ENCODE data around the gene EPHA8.

EPHA8 gene

DNA sequence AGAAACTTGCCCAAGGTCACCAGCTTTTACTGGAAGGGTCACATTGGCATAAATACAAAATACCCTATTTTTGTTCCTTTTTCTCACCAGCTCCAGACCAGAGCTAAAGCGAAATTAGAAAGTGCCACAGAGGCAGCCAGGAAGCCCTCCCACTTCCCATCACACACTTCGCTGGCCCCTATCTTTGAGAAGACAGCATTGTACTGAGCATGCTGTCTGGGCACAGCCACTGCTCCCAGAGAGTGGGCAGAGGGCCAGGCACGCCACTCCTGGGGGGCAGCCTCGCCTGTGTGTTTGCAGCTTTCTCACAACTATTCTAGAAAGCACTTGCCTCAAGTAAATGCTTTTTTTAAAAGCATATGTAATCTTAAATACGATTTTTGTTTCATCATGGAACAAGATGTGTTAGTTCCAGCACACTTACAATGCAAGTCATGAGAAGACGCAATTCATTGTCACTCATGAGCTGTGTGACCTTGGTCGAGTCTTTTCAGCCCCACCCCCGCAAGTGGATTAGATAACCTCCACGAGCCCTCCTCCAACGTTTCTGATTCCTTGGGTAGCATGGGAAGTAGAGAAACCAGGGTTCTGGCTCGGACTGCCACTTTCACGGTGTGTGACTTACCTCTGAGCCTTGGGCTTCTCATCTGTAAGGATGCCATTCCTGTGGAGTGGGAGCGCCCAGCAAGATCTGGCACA is 25.7 kb upstream of the EPHA8 start:
- DNase-seq: no peak

DNA sequence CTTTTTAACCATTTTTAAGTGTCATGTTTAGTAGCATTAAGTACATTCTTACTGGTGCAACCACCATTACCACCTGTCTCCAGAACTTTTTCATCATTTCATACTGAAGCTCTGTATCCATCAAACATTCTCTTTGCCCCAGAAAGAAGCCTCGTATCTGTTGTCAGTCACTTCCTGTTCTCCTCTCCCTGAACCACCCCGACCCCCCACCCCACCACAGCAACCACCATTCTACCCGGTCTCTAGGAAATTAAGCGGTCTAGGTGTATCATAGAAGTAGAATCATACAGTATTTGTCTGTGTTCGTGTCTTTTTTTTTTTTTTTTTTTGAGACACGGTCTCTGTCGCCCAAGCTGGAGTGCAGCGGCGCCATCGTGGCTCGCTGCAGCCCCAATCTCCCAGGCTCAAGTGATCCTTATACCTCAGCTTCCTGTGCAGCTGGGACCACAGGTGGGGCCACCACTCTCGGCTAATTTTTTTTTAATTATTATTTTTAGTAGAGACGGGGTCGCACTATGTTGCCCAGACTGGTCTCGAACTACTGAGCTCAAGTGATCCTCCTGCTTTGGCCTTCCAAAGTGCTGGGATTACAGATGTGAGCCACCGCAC is 23.7 kb upstream of the EPHA8 start:
- no peak for DNase-seq

DNA sequence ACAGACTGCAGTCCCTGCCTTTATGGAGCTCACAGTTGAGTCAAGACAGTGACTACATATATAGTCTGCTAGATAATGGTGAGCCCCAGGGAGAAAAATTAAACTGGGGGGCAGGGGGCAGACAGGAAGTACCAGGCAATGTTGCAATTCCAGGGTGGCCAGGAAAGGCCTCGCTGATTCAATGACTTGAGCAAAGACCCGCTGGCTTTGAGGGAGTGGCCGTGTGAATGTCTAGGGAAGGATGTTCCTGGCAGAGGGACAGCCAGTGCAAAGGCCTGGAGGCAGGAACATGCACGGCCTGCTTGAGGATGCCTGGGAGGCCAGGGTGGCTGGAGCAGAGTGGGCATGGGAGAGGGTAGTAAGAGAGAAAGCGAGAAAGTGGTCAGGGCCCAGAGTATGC is 23.0 kb upstream of the EPHA8 start:
- DNase-seq: no peak

DNA sequence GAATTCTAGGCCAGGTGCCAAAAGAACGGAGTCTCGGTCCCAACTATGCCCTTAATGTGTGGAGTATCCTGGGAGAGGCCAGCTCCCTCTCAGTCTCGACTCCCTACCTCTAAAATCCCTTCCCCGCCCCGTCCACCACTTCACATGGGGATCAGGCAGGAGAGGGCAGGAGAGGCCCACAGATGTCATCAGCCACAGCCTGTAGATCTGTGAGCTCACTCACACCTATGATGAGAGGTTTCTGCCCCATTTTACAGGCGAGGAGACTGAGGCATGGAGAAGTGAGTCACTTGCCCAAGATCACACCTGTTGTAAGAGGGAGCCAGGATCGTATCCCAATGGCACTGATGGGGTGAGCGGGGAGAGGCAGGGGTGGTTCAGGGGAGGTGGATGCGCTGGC is 20.4 kb upstream of the EPHA8 start:
- no peak for DNase-seq

DNA sequence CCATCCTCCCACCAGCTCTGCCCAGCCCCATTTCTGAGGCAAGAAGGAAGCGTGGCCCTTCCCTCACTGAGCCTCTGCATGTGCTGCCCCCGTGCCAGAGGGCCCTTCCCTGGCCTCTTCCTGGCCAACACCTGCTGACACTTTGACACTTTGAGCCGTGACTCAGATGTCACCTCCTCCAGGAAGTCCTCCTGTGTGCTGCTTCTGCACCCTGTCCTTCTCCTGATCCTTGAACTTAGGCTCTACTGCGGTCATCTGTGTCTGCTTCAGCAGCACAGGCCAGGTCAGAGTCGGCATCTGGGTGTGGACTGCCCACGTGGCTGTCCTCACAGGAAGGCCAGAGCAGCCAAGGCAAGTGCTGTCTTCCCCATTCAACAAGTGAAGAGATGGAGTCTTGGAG is 19.6 kb upstream of the EPHA8 start:
- DNase-seq: no peak

DNA sequence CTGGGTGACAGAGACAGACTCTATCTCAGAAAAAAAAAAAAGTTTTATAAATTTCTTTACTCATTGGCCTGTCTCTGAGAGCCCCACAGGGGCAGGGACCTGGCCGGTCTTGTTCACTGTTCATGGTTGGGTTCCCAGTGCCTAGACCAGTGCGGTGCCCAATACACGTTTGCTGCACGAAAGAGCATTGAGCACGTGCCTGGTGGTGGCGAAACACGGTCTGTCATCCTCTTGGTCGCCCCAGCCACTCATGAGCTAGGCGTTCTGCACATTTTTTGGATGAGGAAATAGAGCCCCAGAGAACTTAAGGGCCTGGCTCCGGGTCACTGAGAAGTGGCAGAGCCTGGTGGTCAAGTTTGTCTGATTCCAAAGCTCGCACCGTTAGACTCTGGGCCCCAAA is 18.7 kb upstream of the EPHA8 start:
- DNase-seq: no peak

DNA sequence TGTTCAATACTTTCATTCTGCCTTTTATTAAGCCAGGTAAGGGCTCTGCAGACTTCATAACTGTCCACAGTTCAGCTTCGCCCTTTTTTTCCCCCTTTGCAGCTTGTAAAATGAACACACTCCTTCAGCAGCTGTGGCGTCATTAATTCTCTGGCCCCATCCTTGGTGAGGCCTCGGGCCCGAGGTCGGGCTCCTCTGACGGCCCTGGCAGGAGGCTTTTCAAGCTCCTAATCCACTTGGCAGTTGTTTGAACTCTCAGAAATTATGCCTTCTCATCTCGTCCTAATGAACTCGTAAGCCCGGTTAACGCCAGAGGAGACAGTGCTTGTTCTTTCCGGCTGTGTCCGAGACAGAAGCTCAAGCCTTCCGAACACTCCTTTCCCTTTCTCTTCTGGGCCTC is 18.1 kb upstream of the EPHA8 start:
- no peak for DNase-seq

DNA sequence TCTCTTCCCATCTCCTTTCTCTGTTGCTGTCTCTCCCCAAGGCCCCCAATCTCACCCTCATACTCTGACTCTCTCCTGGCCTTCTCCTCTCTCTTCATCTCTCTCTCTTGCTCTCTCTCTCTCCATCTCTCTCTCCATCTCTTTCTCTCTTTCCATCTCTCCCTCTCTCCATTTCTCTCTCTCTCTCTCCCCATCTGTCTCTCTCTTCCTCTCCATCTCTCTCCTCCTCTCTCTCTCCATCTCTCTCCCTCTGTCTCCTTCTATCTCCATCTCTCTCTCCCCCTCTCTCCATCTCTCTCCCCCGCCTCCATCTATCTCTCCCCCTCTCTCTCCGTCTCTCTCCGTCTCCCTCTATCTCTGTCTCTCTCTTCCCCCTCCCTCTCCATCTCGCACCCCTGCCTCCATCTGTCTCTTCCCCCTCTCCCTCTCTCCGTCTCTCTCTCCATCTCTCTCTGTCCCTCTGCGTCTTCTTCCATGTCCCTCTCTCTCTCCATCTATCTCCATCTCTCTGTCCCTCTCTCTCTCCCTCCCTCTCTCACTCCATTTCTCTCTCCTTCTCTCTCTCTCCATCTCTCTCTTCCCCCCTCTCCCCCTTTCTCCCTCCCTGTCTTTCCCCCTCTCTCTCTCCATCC is 16.0 kb upstream of the EPHA8 start:
- DNase-seq: no peak

DNA sequence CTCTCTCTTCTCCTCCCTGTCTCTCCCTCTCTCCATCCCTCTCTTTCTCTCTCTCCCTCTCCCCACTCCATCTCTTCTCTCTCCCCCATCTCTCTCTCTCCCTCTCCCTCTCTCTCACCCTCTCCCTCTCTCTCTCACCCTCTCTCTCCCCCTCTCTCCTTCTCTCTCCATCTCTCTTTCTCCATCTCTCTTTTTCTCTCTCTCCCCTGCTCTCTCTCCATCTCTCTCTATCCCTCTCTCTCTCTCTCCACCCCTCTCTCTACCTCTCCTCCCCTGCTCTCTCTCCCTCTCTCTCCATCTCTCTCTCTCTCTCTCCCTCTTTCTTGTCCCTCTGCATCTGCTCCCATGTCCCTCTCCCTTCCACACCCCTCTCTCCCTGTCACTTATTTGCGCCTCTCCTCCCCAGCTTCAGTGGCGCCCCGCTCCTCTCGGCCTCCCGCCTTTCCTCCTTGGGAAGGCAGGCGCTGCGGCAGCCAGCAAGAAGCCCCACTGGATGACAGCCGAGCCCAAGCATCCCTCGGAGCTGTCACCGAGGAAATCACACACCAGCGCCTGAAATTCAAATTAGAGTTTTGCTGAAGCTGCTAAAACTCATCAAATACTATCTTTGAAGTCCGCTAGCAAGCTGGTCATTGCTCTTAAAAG is 15.3 kb upstream of the EPHA8 start:
- no peak for DNase-seq

DNA sequence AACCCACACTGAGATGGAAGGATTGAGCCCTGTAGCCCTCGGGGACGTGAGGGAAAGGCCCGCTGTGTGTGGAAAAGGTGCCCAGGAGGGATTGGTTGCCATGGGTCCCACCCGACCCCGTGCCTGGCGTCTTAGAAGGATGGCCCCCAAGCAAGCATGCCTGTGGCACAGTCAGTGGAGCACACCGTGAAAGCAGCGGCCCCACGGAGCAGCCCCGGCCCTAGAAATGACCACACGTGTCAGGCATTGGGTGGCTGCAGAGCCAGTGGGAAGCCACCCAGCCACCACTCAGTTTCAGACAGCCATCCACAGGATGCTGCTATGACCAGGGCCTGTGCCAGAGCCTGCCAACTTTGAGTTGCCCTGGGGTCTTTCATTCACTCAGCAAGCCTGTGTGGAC is 13.3 kb upstream of the EPHA8 start:
- no peak for DNase-seq

DNA sequence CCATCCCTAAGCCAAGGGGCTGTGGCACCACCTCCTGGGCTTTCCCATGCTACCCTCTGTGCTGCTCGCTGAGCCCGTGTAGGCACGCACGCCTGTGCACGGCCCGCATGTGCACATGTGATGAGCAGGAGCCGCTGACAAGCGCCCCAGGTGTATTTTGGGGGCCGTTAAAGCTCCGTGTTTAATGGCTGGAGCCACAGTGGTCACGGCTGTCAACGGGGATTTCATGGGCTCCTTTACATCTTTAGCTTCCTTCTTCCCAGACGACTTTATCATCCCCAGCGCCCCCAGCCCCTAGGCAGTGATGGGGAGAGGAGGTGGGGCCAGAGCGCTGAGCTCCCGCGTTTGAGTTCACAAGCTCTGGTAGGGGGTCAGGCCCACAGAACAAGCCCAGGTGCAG is 11.7 kb upstream of the EPHA8 start:
- DNase-seq: no peak

DNA sequence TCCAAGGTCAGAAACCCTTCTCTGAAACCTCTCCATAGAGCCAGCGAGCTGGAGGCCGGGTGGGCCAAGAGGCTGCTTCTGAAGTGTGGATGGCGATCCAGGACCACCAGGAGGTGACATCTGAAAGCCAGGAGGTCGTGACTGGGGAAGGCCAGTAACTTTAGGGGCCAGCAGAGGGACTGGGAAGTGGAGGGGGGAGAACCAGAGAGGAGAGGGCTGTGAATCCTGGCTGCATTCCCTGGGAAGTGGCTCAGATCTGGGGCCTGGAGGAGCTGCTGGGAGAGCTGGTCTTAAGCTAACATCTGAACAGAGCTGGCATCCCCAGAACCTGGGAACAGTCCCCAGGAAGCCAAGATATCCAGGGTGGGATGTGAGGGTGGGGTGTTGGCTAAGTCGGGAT is 11.3 kb upstream of the EPHA8 start:
- no peak for DNase-seq

DNA sequence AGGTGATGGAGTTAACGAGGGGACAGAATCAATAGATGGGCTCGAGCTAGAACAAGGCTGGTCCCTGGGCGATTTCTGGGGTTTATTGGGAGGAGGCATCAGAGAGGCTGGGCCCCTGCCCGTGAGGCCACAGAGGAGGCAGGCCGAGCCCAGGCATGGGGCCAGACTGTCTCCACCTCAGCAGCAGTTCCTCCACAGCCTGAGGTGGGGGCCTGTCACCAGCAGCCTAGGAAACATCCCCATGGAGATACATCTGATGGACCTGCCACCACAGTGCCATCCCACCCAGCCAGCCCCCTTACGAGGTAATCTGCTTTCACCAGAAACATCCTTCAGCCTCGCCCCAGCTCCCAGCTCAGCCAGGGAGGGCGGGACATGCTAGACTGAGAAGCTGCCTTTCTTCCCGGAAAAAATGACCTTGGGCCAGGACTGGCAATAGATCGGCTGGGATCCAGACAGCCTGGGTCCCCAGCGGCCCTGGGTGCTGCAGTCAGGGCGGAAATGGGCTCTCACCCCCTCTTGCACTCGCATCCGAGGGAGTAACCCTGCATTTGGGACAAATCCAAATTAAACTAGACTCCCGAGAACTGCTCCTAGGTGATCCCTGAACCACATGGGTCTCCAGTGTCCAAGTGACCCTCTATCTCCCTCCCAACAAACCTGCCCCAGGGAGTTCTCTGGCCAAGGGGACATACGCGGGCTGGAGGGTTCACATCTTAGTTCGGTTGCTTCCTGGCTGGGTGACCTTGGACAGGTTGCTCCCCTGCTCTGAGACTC is 10.0 kb upstream of the EPHA8 start:
- no peak for DNase-seq

DNA sequence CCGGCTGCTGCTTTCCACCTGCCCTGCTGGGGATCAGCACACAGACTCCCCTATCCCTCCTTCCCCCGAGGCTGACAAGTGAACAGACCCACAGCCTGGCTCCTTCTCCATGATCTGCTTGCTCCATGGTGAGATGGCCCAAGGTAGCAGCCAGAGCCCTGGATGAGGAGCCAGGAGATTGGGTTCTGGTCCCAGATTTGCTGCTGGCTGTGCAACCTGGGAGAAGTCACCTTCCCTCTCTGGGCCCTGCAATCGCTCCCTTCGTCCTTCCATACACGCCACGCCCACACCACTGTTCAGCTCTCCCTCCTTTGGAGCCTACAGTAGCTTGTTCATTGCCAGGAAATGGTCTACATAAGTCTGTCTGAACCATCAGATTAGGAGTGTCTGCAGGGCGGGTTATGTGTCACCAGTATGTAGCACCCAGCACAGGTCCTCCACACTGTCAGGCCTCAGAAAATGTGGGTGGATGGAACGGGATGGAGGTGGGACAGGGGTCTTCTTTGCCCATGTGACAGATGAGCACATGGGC is 9.2 kb upstream of the EPHA8 start:
- no peak for DNase-seq

DNA sequence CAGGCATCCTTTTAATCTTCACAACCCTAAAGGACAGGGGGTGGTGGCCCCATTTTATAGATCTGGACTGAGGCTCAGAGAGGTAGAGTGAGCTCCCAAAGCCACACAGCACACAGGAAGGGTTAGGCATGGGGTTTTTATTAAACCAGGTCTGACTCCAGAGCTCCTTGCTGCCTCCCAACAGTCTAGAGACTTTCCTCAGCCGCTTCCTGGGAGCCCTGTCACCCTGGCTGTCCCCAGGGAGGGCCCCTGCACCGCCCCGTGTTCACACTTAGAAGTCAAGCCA is 8.0 kb upstream of the EPHA8 start:
- DNase-seq: no peak

DNA sequence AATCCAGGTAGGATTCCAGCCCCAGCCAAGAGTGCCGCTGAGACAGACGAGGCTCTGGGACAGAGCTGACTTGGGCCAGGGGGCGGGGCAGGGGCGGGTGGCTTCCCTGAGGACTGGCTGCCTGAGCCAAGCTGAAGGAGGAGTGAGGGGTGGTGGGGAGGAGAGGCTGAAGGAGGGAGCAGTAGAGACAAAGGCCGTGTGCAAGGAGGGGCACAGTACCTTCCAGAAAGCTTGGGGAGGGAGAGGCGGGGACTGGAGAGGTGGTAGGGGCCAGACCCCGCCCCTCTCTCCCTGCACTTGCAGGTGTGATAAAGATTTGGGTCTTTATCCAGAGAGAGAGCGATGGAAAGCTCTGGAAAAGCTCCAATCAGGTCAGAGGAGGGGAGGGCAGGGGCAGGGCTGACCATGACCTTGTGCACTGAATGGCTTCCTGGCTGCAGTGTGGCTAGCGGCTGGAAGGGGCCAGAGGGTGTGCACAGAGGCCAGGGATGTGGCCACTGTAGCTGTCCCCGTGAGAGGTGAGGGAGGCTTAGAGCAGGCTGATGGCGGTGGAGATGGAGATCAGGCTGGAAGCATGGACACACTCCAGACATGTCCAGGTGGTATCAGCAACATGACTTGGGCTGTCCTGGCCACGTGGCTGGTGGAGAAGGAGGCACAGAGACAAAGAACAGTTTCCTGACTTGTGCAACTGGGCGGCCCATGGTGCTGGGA is 6.7 kb upstream of the EPHA8 start:
- no peak for DNase-seq

DNA sequence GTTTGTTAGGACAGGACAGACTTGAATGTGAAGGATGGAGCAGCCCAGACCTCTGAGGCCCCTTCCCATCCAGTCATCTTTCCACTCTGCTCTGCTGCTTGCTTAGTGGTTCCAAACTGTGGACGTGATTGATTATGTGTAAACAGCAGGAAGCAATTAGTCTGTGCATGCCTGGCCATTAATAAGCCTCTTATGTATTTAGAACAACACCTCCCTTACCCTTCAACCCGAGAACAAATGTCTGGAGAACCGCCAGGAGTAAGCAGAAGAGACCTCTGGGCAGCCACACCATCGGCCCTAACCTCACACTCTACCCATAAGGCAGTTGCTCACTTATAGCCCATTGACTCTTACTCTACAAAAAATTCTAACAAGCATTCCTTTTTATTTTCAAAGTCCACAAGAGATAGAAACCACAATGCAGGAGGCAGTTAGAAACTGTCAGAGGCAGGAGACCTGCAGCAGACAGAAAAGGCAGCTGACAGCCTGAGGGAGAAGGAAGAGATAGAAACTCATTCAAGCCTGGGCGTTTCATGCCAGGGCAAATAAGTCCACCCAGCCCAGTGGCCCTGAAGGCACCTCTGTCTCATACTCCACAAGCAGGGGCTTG is 5.8 kb upstream of the EPHA8 start:
- DNase-seq: peak; percentile 63

DNA sequence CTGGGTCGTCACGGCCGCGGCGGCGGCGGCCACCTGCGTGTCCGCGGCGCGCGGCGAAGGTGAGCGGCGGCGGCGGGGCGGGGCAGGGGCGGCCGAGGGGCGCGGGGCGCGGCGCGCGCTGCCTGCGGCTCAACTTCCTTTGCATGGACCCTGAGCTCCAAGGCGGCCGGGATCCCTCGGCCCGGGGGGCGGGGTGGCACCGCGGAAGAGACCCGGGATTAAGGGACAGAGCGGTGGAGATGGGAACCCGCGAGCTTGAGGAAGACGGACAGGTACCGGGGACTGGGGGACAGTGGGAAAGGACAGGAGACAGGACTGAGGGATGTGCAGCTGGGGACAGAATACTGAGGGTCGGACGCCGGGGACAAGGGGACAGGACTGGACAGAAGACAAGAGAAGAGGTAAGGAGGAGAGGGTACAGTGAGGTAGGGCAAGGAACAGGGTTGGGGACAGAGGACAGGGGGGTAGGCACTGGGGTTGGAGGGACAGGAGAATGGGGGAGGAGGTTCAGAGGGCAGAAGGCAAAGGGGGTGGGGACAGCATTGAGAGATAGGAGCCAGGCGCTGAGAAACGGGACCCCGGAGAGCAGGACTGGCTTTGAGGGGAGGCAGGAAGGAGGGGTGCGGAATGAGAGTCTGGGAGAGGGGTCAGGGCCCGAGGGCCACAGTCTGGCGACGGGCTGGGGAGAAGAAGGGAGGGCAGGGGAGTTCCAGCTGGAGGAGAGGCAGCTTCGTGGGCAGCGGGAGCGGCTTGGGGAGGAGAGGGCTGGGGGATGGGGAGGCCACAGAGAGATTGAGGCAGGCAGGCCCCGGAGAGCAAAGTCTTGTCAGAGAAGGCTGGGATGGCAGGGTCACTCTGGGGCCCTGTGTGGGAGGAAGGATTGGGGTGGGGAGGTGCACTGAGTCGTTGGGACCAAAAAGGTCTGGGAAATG is 648 bp downstream of the EPHA8 start:
- no peak for DNase-seq

DNA sequence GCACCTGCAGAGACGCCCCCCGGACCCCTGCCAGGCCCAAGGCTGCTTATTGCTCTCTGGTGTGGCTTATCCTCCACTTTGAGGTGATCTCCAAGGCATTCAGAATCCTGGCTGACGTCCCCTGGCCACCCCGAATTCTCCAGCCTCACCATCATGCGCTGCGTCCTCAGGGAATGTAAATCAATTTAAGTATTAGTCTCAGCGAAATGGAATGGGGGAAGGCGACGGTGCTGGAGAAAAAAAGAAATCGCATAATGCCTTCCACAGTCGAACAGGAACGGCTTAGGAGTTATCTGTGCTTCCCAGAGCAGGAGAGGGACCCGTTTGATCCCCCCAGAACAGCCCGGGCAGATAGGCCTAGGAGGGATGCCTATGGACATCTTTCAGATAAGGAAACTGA is 2.9 kb downstream of the EPHA8 start:
- DNase-seq: no peak

DNA sequence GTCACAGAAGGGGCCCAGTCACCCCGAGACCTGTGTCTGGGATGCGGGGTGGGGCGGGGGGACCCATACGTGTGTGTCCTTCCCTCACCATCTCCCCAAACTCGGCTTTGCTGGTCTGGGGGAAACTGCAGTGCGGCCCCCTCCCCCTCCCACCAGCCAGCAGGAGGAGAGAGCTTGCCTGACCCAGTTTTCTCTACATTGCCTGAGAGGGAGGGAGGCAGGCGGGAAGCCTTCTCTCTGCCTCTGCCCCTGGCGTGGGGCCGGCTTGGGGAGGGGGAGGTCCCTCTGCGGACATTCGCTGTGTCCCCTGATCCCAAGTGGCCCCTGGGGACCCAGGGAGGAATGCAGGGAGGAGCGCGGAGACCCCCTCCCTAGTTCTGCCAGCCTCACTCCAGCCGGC is 3.9 kb downstream of the EPHA8 start:
- no peak for DNase-seq

DNA sequence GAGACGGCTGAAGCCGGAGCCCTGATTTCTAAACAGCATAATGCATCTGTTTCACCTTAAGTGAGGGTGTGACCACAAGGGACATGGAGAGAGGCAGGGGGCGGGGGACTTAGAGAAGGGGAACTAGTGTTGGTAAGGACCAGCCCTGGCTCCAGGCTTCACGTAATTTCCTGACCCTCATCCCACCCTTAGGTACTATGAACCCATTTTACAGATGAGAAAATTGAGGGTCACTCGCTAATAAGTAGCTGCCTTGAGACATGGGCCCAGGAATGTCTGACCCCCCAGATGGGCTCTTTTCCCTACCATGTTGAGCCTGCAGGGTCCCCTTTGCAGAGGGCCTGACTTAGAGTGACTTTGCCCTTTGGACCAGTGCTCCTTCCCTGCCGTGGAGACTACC is 4.7 kb downstream of the EPHA8 start:
- no peak for DNase-seq
